A549 (cell line): Measurements from ENCODE around the gene FMO4. TPM values are rescaled to one million over a fixed set of nuclear protein-coding genes. Genes with fewer than 3 reads are reported as not detected.
"Not testable (repeated sequence)": the region's sequence is repeated elsewhere in the genome, so short reads cannot be mapped to it uniquely, and the experiment has no call there.

Experiments
- ATAC-seq, 2 experiments: fragments of 200-7000 bp in 1 of 2; fragments of >200 bp in 1 of 2; cut with Nextera tagmentation in 1 of 2; cut with Tn5 transposase in 1 of 2; 3 replicates each; pipeline versions ENCODE4 v1.8.0 to v1.9.1; 2018 to 2020; ENCODE audit warnings: mild to moderate bottlenecking in 1 of 2, moderate library complexity in 1 of 2
- CTCF ChIA-PET: fragments of 300-600 bp; sonication (Branson Sonifier 250); formaldehyde crosslinking; extraction: SDS; loops from one replicate; lab custom pipeline; 2021; ENCODE audit warnings: antibody characterized with exemption, inconsistent platforms; lab: Yijun Ruan, JAX
- POLR2A ChIA-PET: fragments of 350-600 bp; formaldehyde crosslinking; extraction: SDS; loops from one replicate; lab custom pipeline; 2021; ENCODE audit warnings: antibody characterized with exemption, inconsistent platforms; lab: Yijun Ruan, JAX
- DNase-seq, 2 experiments: peaks; one replicate each; pipeline versions ENCODE4 v3.0.0 to v3.0.0-alpha.2; 2011 to 2016; ENCODE audit warnings: low read depth in 1 of 2, low spot score in 1 of 2
- FAIRE-seq: peaks from 2 replicates; lab custom pipeline; 2011; peaks lifted over from hg19 to GRCh38; lab: Jason Lieb, UNC
- H3K27ac ChIP-seq, 2 experiments: fragments of >200 bp; sonication (Bioruptor Twin); formaldehyde crosslinking; 3 replicates each; pipeline ENCODE4 v1.5.1; 2016 to 2017
- H3K4me1 ChIP-seq: fragments of >200 bp; sonication (Bioruptor Twin); formaldehyde crosslinking; 3 replicates; pipeline ENCODE4 v1.6.1; 2016
- H3K4me2 ChIP-seq: fragments of >200 bp; sonication (Bioruptor Twin); formaldehyde crosslinking; 3 replicates; pipeline ENCODE4 v1.6.1; 2016
- H3K4me3 ChIP-seq: fragments of >200 bp; sonication (Bioruptor Twin); formaldehyde crosslinking; 3 replicates; pipeline ENCODE4 v1.5.1; 2016
- H3K9me3 ChIP-seq: fragments of >200 bp; sonication (Bioruptor Twin); formaldehyde crosslinking; 3 replicates; pipeline ENCODE4 v1.6.1; 2016
- CHD2 ChIP-seq: fragments of 150-350 bp; IDR thresholded peaks from 2 replicates; pipeline ENCODE4 v1.6.1; 2014; ENCODE audit warnings: low read length; ENCODE audit not compliant: partially characterized antibody
- EHF ChIP-seq: fragments of 250-450 bp; sonication (Bioruptor Pico); IDR thresholded peaks from 2 replicates; pipeline ENCODE4 v1.5.0; 2020; ENCODE audit warnings: mild to moderate bottlenecking
- FOSL2 ChIP-seq, 2 experiments: fragments of 450-650 bp in 1 of 2; fragments of >200 bp in 1 of 2; sonication (Bioruptor Twin) in 1 of 2; formaldehyde crosslinking; IDR thresholded peaks; 2 replicates each; pipeline versions ENCODE4 v1.5.0 to v1.6.1; 2016 to 2020; ENCODE audit warnings: mild to moderate bottlenecking in 1 of 2, moderate library complexity in 1 of 2
- HEYL ChIP-seq: fragments of 250-450 bp; sonication (Bioruptor Pico); IDR thresholded peaks from 2 replicates; pipeline ENCODE4 v1.8.0; 2021; ENCODE audit warnings: mild to moderate bottlenecking, moderate library complexity
- HOXA7 ChIP-seq: fragments of 250-450 bp; sonication (Bioruptor Pico); IDR thresholded peaks from 2 replicates; pipeline ENCODE4 v1.5.0; 2020; ENCODE audit warnings: mild to moderate bottlenecking, moderate library complexity
- HOXB13 ChIP-seq: fragments of 250-450 bp; sonication (Bioruptor Pico); IDR thresholded peaks from 2 replicates; pipeline ENCODE4 v1.5.0; 2020; ENCODE audit warnings: low read depth, mild to moderate bottlenecking, moderate library complexity
- JUN ChIP-seq, 2 experiments: fragments of >200 bp; sonication (Bioruptor Twin); formaldehyde crosslinking; IDR thresholded peaks; 2 replicates in 1 of 2; 3 replicates in 1 of 2; pipeline ENCODE4 v1.6.1; 2016 to 2017
- JUNB ChIP-seq: fragments of >200 bp; sonication (Bioruptor Twin); formaldehyde crosslinking; IDR thresholded peaks from 2 replicates; pipeline ENCODE4 v1.6.1; 2016
- PHF8 ChIP-seq: fragments of 200-600 bp; sonication (generic); IDR thresholded peaks from 2 replicates; pipeline ENCODE4 v1.6.1; 2016; ENCODE audit warnings: low read depth, mild to moderate bottlenecking, antibody characterized with exemption, moderate library complexity, borderline replicate concordance
- POLR2A ChIP-seq: IDR thresholded peaks from 2 replicates; pipeline ENCODE4 v1.6.1; 2012; ENCODE audit warnings: mild to moderate bottlenecking, low read length
- SMC3 ChIP-seq: fragments of >200 bp; sonication (Bioruptor Twin); formaldehyde crosslinking; IDR thresholded peaks from 3 replicates; pipeline ENCODE4 v1.6.1; 2018; ENCODE audit warnings: inconsistent platforms
- TFCP2L1 ChIP-seq: fragments of 250-450 bp; sonication (Bioruptor Pico); IDR thresholded peaks from 2 replicates; pipeline ENCODE4 v1.5.0; 2021; ENCODE audit warnings: mild to moderate bottlenecking
- TP53 ChIP-seq: fragments of 250-450 bp; sonication (Bioruptor Pico); IDR thresholded peaks from 2 replicates; pipeline ENCODE4 v1.5.0; 2021; ENCODE audit warnings: mild to moderate bottlenecking, moderate library complexity
- ZNF302 ChIP-seq: fragments of 250-450 bp; sonication (Bioruptor Pico); IDR thresholded peaks from 2 replicates; pipeline ENCODE4 v1.9.0; 2021; ENCODE audit warnings: inconsistent platforms, mild to moderate bottlenecking, moderate library complexity
- ZSCAN20 ChIP-seq: fragments of 250-450 bp; sonication (Bioruptor Pico); IDR thresholded peaks from 2 replicates; pipeline ENCODE4 v1.8.0; 2022; ENCODE audit warnings: mild to moderate bottlenecking, moderate library complexity
- WGBS: methylation state at CpG from one replicate; pipeline ENCODE4 v1.1.6; 2017; ENCODE audit errors: missing lambda C conversion rate; 5-methylcytosine and 5-hydroxymethylcytosine counted together
- polyA plus RNA-seq, 4 experiments: library from polyadenylated mRNA; depleted of rRNA in 3 of 4; stranded (reverse); fragments of >200 nt; fragmentation: RNase III in 1 of 4; extraction: RNeasy Plus Mini Kit Qiagen cat#74134 plus additional on column Dnase treatment in 1 of 4; gene quantifications; 2 replicates in 3 of 4; 3 replicates in 1 of 4; pipeline ENCODE4 v1.2.3, GENCODE V29; 2011 to 2017
- small RNA-seq, 6 experiments: library from RNA; depleted of rRNA; stranded (forward); fragments of <200 nt; gene quantifications; one replicate each; pipeline ENCODE3, GENCODE V24; 2012
- TF ChIP-seq, protein P1 (sequence below): fragments of >200 bp; sonication (Bioruptor Twin); formaldehyde crosslinking; IDR thresholded peaks from 3 replicates; pipeline ENCODE4 v1.6.1; 2016
- TF ChIP-seq, protein P2 (sequence below): IDR thresholded peaks from 2 replicates; pipeline ENCODE4 v1.6.1; 2012
- TF ChIP-seq, protein P3 (sequence below): fragments of >200 bp; sonication (Bioruptor Twin); formaldehyde crosslinking; IDR thresholded peaks from 3 replicates; pipeline ENCODE4 v1.5.1; 2016
- TF ChIP-seq, protein P4 (sequence below): IDR thresholded peaks from 2 replicates; pipeline ENCODE4 v1.6.1; 2012
- TF ChIP-seq, protein P5 (sequence below): fragments of 250-450 bp; sonication (Bioruptor Pico); IDR thresholded peaks from 2 replicates; pipeline ENCODE4 v1.5.0; 2020; ENCODE audit warnings: low read depth, mild to moderate bottlenecking, moderate library complexity

The FMO4 gene
- polyA plus RNA-seq, 2 of the 4 experiments (the other 2 are of a cell fraction), result 0.32 to 1.9 TPM

DNA sequence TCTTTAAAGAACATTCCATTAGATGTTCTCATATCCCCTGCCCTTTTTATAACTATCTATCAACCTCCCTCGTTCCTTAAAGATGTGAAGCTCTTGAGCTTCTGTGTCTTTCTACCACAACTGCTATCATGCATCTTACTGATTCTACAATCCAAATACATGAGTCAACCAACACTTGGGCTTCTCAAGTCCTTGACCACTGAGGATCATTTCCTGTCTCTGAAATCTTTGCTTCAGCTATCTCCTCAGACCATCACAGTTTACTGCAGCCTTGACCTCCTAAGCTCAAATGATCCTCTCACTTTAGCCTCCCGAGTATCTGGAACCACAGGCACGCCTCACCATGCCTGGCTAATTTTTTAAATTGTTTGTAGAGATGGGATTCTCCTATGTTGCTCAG lies 75.2 kb downstream of the FMO4 start:
- no peak for TF ChIP-seq TP53 (CRISPR knock-in tag)
- TF ChIP-seq HOXA7 (CRISPR knock-in tag), result no peak
- no peak for TF ChIP-seq FOSL2 (IDR thresholded peaks at IDR 0.05)
- no peak for TF ChIP-seq FOSL2 (CRISPR knock-in tag; IDR thresholded peaks at IDR 0.05)
- TF ChIP-seq, protein P1, sequence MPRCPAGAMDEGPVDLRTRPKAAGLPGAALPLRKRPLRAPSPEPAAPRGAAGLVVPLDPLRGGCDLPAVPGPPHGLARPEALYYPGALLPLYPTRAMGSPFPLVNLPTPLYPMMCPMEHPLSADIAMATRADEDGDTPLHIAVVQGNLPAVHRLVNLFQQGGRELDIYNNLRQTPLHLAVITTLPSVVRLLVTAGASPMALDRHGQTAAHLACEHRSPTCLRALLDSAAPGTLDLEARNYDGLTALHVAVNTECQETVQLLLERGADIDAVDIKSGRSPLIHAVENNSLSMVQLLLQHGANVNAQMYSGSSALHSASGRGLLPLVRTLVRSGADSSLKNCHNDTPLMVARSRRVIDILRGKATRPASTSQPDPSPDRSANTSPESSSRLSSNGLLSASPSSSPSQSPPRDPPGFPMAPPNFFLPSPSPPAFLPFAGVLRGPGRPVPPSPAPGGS, result no peak
- TF ChIP-seq JUNB, result no peak
- TF ChIP-seq CHD2, result no peak
- no peak for TF ChIP-seq PHF8
- no peak for TF ChIP-seq ZSCAN20 (CRISPR knock-in tag)
- no peak for TF ChIP-seq ZNF302 (CRISPR knock-in tag)
- no peak for TF ChIP-seq HOXB13 (CRISPR knock-in tag)
- TF ChIP-seq, protein P2, sequence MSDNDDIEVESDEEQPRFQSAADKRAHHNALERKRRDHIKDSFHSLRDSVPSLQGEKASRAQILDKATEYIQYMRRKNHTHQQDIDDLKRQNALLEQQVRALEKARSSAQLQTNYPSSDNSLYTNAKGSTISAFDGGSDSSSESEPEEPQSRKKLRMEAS, result no peak
- TF ChIP-seq JUN (IDR thresholded peaks at IDR 0.05), result no peak
- TF ChIP-seq HEYL (CRISPR knock-in tag), result no peak
- TF ChIP-seq, protein P3, sequence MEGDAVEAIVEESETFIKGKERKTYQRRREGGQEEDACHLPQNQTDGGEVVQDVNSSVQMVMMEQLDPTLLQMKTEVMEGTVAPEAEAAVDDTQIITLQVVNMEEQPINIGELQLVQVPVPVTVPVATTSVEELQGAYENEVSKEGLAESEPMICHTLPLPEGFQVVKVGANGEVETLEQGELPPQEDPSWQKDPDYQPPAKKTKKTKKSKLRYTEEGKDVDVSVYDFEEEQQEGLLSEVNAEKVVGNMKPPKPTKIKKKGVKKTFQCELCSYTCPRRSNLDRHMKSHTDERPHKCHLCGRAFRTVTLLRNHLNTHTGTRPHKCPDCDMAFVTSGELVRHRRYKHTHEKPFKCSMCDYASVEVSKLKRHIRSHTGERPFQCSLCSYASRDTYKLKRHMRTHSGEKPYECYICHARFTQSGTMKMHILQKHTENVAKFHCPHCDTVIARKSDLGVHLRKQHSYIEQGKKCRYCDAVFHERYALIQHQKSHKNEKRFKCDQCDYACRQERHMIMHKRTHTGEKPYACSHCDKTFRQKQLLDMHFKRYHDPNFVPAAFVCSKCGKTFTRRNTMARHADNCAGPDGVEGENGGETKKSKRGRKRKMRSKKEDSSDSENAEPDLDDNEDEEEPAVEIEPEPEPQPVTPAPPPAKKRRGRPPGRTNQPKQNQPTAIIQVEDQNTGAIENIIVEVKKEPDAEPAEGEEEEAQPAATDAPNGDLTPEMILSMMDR, result no peak
- no peak for TF ChIP-seq TFCP2L1 (CRISPR knock-in tag)
- TF ChIP-seq, protein P4, sequence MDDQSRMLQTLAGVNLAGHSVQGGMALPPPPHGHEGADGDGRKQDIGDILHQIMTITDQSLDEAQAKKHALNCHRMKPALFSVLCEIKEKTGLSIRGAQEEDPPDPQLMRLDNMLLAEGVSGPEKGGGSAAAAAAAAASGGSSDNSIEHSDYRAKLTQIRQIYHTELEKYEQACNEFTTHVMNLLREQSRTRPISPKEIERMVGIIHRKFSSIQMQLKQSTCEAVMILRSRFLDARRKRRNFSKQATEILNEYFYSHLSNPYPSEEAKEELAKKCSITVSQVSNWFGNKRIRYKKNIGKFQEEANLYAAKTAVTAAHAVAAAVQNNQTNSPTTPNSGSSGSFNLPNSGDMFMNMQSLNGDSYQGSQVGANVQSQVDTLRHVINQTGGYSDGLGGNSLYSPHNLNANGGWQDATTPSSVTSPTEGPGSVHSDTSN, result no peak
- no peak for TF ChIP-seq SMC3
- TF ChIP-seq, protein P5, sequence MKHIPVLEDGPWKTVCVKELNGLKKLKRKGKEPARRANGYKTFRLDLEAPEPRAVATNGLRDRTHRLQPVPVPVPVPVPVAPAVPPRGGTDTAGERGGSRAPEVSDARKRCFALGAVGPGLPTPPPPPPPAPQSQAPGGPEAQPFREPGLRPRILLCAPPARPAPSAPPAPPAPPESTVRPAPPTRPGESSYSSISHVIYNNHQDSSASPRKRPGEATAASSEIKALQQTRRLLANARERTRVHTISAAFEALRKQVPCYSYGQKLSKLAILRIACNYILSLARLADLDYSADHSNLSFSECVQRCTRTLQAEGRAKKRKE (CRISPR knock-in tag), result no peak
- no peak for TF ChIP-seq POLR2A
- no peak for TF ChIP-seq EHF
- ChIA-PET POLR2A (no interaction called here), CTCF (interaction anchor here (0.6 kb wide), 1 partner anchor 16 kb away, joined by 4 read pairs; no protein-coding TSS in a partner anchor)
- H3K9me3 ChIP-seq, result no peaks in the 10 kb centered on the region
- WGBS, result 25% methylated on average over 3 of the region's 3 CpGs
- DNase-seq (no peak), ATAC-seq (no peak), FAIRE-seq (no peak)
- no peak overlapping the region for H3K4me3 ChIP-seq
- no peak overlapping the region for H3K4me2 ChIP-seq
- H3K4me1 ChIP-seq, result no peaks in the 10 kb centered on the region
- H3K27ac ChIP-seq, result no peak overlapping the region

DNA sequence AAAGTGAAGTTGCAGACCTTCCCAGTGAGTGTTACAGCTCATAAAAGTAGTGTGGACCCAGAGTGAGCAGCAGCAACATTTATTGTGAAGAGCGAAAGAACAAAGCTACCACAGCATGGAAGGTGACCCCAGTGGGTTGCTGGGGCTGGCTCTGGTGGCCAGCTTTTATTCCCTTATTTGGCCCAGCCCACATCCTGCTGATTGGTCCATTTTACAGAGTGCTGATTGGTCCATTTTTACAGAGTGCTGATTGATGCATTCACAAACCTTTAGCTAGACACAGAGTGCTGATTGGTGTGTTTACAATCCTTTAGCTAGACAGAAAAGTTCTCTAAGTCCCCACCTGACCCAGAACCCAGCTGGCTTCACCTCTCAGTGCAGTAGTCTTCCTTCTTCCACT lies 76.8 kb downstream of the FMO4 start:
- POLR2A ChIA-PET, H3K4me2 ChIP-seq, H3K4me1 ChIP-seq, CTCF ChIA-PET, H3K4me3 ChIP-seq, ATAC-seq, H3K9me3 ChIP-seq, H3K27ac ChIP-seq, DNase-seq, FAIRE-seq: not testable (repeated sequence)
- WGBS, result 100% methylated on average over 1 of the region's 1 CpG

Small RNAs within 50 kb of the gene (small RNA-seq; reads per million reads assigned to genes)
- 0 reads per million in 6 experiments for gene SRP14P4

Other genes with a start within 250 kb of the FMO4 start
- gene FMO3, start 223.3 kb upstream of the FMO4 start, polyA plus RNA-seq (2011; rRNA removed), result not detected in 2 replicates
- not detected in 3 replicates for gene FMO3, start 223.3 kb upstream of the FMO4 start, polyA plus RNA-seq (2017; fragmentation: RNase III; extraction: RNeasy Plus Mini Kit Qiagen cat#74134 plus additional on column Dnase treatment)
- not detected in 2 replicates for gene FMO2, start 128.9 kb upstream of the FMO4 start, polyA plus RNA-seq (2011; rRNA removed)
- not detected in 3 replicates for gene FMO2, start 128.9 kb upstream of the FMO4 start, polyA plus RNA-seq (2017; fragmentation: RNase III; extraction: RNeasy Plus Mini Kit Qiagen cat#74134 plus additional on column Dnase treatment)
- gene FMO1, start 65.7 kb upstream of the FMO4 start, polyA plus RNA-seq (2011; rRNA removed), result not detected in 2 replicates
- gene FMO1, start 65.7 kb upstream of the FMO4 start, polyA plus RNA-seq (2017; fragmentation: RNase III; extraction: RNeasy Plus Mini Kit Qiagen cat#74134 plus additional on column Dnase treatment), result not detected in 3 replicates
- gene PRRC2C, start 171.3 kb downstream of the FMO4 start, polyA plus RNA-seq (2011; rRNA removed), result 96.3 and 139 TPM in 2 replicates
- gene PRRC2C, start 171.3 kb downstream of the FMO4 start, polyA plus RNA-seq (2017; fragmentation: RNase III; extraction: RNeasy Plus Mini Kit Qiagen cat#74134 plus additional on column Dnase treatment), result 50.3 to 61.6 TPM (median 55.4 TPM) in 3 replicates